Upper lobe of right lung (tissue), 1 donor: Measurements from ENCODE around the gene FBN1. TPM values are rescaled to one million over a fixed set of nuclear protein-coding genes. Genes with fewer than 3 reads are reported as not detected.

ENCODE experiments used
- ATAC-seq: fragments of 200-7000 bp; cut with Tn5 transposase; one replicate; pipeline ENCODE4 v1.9.1; 2020; ENCODE audit warnings: mild to moderate bottlenecking, moderate library complexity
- DNase-seq: peaks from one replicate; pipeline ENCODE4 v3.0.0-alpha.2; 2020
- H3K27ac ChIP-seq: fragments of 200-600 bp; one replicate; pipeline ENCODE4 v1.8.0; 2022
- H3K27me3 ChIP-seq: fragments of 200-600 bp; one replicate; pipeline ENCODE4 v1.8.0; 2022; ENCODE audit warnings: mild to moderate bottlenecking
- H3K36me3 ChIP-seq: fragments of 200-600 bp; one replicate; pipeline ENCODE4 v1.8.0; 2022
- H3K4me1 ChIP-seq: fragments of 200-600 bp; one replicate; pipeline ENCODE4 v1.8.0; 2022
- H3K4me3 ChIP-seq: fragments of 200-600 bp; one replicate; pipeline ENCODE4 v1.8.0; 2022; ENCODE audit warnings: mild to moderate bottlenecking
- H3K9me3 ChIP-seq: fragments of 200-600 bp; one replicate; pipeline ENCODE4 v1.8.0; 2022
- intact Hi-C: fragments of 100-400 bp; cut with DNase I; formaldehyde crosslinking; loops from one replicate; pipeline ENCODE4 v1.11.0; 2022
- total RNA-seq: library from RNA; stranded (reverse); fragmentation: NEBNext Ultra II Directional; extraction: Animal tissue kit (Norgen Biotek cat#: 25700); gene quantifications from one replicate; pipeline ENCODE4 v1.2.1, GENCODE V29; 2021
- TF ChIP-seq, protein P1 (sequence below): fragments of 200-600 bp; IDR thresholded peaks from one replicate; pipeline ENCODE4 v1.8.0; 2022; ENCODE audit warnings: antibody characterized with exemption
- donor health status: DM: no; HTN: yes; CAD: no; lungs with severe emphysema.

FBN1 gene
- total RNA-seq, 1 donor from 2014 or later: 46.9 TPM

DNA sequence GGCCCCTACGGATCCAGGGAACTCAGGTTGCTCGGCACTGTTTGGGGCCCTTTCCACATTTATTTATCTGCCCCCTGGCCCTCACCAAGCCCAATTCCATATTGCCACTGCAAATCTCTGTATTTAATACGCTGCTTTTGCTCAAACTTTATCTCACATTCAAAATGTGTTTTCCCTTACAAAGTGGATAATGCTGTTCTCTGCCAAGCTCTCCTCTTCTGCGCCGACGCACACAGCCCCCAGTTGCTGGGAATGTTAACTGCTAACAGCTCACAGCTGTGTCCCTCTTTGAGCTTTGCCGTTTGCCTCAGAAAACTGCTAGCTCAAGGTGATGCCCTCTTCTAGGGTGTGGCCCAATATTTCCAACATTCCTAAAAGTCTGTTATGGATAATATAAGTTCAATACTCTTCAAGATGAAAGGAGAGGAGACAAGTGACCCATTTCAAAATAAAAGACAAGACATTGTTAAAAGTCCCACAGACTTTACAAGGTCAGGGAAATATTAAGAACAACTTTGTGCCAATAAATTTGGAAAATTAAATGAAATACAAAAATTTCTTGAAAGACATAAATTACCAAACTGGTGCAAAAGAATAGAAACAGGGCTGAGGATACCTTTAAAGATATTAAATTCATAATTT lies 12.6 kb upstream of the FBN1 start:
- intact Hi-C loops: no loop called here
- Histone ChIP-seq H3K27me3 (no peaks in the 10 kb centered on the region), H3K27ac (no peak overlapping the region), H3K9me3 (no peaks in the 10 kb centered on the region), H3K4me3 (no peak overlapping the region), H3K4me1 (no peaks in the 10 kb centered on the region), H3K36me3 (no peaks in the 10 kb centered on the region)
- ATAC-seq (no peak), DNase-seq (no peak)
- TF ChIP-seq, protein P1, sequence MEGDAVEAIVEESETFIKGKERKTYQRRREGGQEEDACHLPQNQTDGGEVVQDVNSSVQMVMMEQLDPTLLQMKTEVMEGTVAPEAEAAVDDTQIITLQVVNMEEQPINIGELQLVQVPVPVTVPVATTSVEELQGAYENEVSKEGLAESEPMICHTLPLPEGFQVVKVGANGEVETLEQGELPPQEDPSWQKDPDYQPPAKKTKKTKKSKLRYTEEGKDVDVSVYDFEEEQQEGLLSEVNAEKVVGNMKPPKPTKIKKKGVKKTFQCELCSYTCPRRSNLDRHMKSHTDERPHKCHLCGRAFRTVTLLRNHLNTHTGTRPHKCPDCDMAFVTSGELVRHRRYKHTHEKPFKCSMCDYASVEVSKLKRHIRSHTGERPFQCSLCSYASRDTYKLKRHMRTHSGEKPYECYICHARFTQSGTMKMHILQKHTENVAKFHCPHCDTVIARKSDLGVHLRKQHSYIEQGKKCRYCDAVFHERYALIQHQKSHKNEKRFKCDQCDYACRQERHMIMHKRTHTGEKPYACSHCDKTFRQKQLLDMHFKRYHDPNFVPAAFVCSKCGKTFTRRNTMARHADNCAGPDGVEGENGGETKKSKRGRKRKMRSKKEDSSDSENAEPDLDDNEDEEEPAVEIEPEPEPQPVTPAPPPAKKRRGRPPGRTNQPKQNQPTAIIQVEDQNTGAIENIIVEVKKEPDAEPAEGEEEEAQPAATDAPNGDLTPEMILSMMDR: no peak

- Histone ChIP-seq H3K36me3 (no peaks in the 10 kb centered on the region), H3K9me3 (no peaks in the 10 kb centered on the region), H3K27ac (no peak overlapping the region), H3K27me3 (no peaks in the 10 kb centered on the region), H3K4me1 (no peaks in the 10 kb centered on the region), H3K4me3 (no peak overlapping the region)
- ATAC-seq (no peak), DNase-seq (no peak)
- intact Hi-C loops: no loop called here
- TF ChIP-seq, protein P1: no peak
Observed at GRCh38 chr15:48654801-48655200, 9.3 kb upstream of the FBN1 start.

DNA sequence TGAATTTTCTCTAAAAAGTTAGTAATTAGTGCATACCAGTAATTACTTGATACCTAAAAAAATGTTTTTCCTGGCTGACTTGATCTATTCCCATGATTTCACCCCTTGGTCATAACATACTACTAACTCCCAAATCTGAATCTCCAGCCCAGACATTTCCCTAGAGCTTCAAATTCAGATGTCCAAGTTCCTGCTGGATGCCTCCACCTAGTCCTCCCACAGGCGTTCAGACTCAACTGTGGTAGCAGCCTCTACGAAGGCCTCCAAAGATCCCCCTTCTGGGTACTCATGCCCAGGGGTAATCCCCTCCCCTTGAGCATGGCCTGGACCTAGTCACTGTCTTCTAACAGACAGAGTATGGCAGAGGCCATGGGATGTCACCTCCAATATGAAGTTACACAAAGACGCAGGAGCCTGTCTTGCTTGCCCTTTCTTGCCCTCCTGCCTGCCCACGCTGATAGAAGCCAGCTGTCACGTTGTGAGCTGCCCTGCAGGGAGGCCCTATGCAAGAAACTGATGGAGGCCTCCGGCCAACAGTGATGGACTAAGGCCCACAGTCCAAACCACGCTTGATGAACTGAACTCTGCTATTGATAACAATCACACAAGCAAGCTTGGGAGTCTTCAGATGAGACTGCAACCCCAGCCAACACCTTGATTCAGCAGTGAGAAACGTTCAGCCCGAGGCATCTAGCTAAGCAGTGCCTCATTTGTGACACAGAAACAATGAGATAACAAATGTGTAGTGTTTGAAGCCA lies 8.6 kb upstream of the FBN1 start:
- Histone ChIP-seq H3K27ac (no peak overlapping the region), H3K9me3 (no peaks in the 10 kb centered on the region), H3K4me1 (no peaks in the 10 kb centered on the region), H3K27me3 (no peaks in the 10 kb centered on the region), H3K4me3 (no peak overlapping the region), H3K36me3 (no peaks in the 10 kb centered on the region)
- ATAC-seq (no peak), DNase-seq (no peak)
- TF ChIP-seq, protein P1: no peak
- intact Hi-C loops: no loop called here

- no peak overlapping the region for H3K27ac ChIP-seq
- no peaks in the 10 kb centered on the region for H3K36me3 ChIP-seq
- intact Hi-C loops: no loop called here
Observed at GRCh38 chr15:48653216-48653615, 7.7 kb upstream of the FBN1 start.

GRCh38 chr15:48652510-48653076 lies 7.1 kb upstream of the FBN1 start:
- H3K27me3 ChIP-seq: no peaks in the 10 kb centered on the region
- no peak for DNase-seq
- H3K9me3 ChIP-seq: no peaks in the 10 kb centered on the region
- no peak overlapping the region for H3K27ac ChIP-seq
- no peak for ATAC-seq
- intact Hi-C loops: no loop called here
- no peak overlapping the region for H3K4me3 ChIP-seq
- no peaks in the 10 kb centered on the region for H3K4me1 ChIP-seq
- no peaks in the 10 kb centered on the region for H3K36me3 ChIP-seq
- TF ChIP-seq, protein P1: no peak

More at GRCh38 chr15:48653216-48653615, 7.7 kb upstream of the FBN1 start:
- Histone ChIP-seq H3K27me3 (no peaks in the 10 kb centered on the region), H3K4me1 (no peaks in the 10 kb centered on the region), H3K4me3 (no peak overlapping the region), H3K9me3 (no peaks in the 10 kb centered on the region)
- no peak for ATAC-seq
- TF ChIP-seq, protein P1: no peak
- DNase-seq: no peak
